ENCODE measurements around the gene SYDE1.

SYDE1 gene

GRCh38 chr19:15125232-15126067, 18.2 kb downstream of the SYDE1 start:
- DNase-seq (ENCODE audit: low read depth) = peak; percentile 95

GRCh38 chr19:15126131-15126910, 19.1 kb downstream of the SYDE1 start:
- no peak for DNase-seq (ENCODE audit: low read depth)

DNA sequence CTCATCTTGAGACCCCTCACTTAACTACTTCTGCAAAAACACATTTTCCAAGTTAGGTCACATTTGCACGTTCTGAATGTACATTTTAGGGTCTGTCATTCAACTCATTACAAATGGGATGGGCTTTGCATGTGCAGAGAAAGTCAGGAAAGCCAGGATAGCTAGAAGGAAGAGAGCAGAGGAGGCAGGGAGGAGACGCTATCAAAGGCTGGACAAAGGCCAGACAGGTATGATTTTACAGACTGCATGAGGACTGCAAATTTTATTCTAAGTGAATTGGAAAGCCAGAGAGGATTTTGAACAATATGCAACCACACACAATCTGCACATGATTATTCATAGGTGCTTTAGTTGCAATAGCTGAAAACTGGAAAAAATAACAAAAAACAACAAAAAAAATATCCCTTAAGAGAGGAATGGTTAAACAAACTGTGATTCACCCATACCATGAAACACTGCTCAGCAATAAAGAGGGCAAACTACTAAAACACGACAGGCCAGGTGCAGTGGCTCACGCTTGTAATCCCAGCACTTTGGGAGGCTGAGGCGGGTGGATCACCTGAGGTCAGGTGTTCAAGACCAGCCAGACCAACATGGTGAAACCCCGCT, 21.1 kb downstream of the SYDE1 start:
- no peak for DNase-seq (ENCODE audit: low read depth)

DNA sequence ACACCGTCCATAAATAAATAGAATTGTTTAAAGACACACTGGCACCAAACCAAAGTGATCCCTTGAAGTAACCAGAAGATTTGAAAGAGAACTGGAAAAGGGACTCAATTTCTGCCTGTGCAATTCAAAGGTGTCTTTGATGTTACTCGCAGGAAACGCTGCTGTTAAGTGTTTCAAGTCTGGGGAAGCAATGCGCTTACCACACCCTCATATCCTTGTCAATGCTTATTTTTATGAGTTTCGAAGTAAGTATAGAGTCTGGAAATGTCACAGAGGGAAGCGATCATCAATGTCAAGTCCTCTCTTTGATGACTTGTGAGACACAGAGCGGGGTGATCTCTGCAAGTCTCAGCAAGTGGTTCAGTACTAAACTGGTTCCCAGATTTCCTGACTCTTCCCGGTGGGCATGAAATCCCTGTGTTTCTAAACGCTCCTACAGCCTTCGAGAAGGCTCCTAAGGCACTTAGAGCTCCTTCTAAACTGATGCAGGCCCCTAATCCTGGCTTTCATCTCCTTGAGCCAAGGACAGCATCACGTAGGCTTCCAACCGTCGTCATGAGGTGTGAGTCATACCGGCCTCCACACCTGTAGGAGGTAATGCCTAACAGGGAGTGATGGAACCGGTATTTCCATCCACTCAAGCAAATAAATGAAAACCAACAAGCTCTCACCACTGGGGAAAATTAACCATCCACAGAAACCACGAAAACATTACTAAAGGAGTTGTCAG, 22.8 kb downstream of the SYDE1 start:
- no peak for DNase-seq (ENCODE audit: low read depth)

- DNase-seq (ENCODE audit: low read depth) = no peak
These were observed 29.2 kb downstream of the SYDE1 start for GRCh38 chr19:15136234-15136954.

GRCh38 chr19:15137777-15138176, 30.6 kb downstream of the SYDE1 start:
- peak; percentile 47 for DNase-seq (ENCODE audit: low read depth)

DNA sequence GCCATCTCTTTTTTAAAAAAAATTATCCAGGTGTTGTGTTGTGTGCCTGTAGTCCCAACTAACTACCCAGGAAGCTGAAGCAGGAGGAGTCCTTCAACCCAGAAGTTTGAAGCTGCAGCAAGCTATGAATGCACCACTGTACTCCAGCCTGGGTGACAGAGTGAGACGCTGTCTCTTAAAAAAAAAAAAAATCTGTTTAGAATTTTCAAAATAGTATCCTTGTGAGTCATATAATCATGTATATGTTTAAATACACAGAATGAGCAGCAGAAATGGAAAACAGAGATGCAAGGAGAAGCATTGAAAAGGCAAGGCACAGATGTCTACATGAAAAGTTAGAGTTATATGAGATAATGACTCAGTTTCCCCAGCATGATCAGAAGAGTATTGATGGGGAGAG, 31.2 kb downstream of the SYDE1 start:
- no peak for DNase-seq (ENCODE audit: low read depth)

- DNase-seq (ENCODE audit: low read depth) = no peak
These were observed 33.9 kb downstream of the SYDE1 start for GRCh38 chr19:15141143-15141542.

GRCh38 chr19:15142313-15142712, 35.1 kb downstream of the SYDE1 start:
- DNase-seq (ENCODE audit: low read depth) = no peak

DNA sequence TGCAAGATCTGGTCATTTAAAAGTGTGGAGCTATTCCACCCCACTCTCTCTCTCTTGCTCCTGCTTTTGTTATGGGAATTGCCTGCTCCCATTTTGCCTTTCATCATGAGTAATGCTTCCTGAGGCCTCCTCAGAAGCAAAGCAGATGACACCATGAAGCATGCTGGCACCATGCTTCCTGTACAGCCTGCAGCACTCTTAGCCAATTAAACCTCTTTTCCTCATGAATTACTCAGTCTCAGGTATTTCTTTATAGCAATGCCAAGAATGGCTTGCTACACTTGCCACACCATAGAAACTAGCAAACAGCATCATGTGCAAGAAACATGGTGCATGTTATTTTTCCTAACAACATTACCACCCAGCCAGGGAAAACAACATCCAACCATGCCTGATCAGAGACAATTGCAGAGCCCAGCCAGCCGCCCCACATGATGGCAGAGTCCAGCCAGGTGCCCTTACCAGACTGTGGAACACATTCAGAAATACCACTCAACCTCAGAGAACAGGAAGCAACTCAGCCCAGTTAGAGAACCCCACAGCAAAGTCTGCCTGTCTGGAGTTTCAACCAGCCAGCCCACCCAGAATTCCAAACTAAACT, 36.9 kb downstream of the SYDE1 start:
- no peak for DNase-seq (ENCODE audit: low read depth)

DNA sequence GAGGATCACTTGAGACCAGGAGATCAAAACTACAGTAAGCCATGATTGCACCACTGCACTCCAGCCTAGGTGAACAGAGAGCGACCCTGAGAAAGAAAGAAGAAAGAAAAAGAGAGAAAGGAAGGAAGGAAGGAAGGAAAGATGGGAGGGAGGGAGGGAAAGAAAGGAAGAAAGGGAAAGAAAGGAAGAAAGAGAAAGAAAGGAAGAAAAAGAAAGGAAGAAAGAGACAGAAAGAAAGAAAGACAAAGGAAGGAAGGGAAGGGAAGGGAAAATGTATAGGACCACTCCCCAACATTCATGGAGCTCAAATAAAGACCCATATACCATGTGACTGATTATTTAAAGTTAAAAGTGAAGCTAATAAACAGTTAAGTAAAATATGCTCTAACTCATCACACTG, 39.9 kb downstream of the SYDE1 start:
- DNase-seq (ENCODE audit: low read depth) = no peak

GRCh38 chr19:15149737-15150136, 42.5 kb downstream of the SYDE1 start:
- DNase-seq (ENCODE audit: low read depth) = no peak

GRCh38 chr19:15154002-15154612, 46.9 kb downstream of the SYDE1 start:
- DNase-seq (ENCODE audit: low read depth) = peak; percentile 24

DNA sequence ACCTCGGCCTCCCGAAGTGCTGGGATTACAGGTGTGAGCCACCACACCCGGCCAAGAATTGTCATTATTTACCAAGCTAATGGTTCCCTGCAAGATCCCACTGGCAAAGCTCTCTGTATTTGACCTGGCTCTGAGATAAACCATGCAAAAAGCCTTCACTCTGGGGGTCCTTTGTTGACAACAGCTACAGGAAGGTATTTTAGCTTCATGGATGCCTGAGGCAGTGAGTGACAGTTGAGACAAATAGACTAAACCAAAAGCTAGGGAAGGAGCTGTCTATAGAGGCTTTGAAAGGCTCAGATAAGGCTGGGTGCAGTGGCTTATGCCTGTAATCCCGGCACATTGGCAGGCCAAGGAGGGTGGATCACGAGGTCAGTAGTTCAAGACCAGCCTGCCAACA, 48.1 kb downstream of the SYDE1 start:
- DNase-seq (ENCODE audit: low read depth) = no peak

DNA sequence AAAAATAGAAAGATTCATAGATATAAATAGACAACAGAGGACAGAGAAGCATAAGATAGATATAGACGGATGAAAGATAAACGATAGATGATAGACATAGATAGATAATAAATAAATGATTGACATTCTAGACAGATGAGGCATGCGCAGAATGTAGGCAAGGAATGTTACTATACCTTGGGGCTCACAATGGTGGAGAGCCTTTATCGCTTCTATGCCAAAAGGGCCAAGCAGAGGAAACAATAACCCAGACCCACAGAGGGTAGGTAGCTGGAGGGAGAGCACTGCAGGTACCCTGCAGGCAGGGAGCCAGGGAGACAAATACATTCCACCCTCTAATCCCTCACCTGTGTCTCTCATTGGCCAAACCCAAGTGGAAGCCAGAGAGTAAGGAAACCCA, 49.2 kb downstream of the SYDE1 start:
- no peak for DNase-seq (ENCODE audit: low read depth)

GRCh38 chr19:15159251-15159650, 52.0 kb downstream of the SYDE1 start:
- no peak for DNase-seq (ENCODE audit: low read depth)

GRCh38 chr19:15161028-15161984, 54.1 kb downstream of the SYDE1 start:
- DNase-seq (ENCODE audit: low read depth) = no peak

Data from fibroblast of gingiva (primary cell).